Measurements from ENCODE around the gene TMC1. TPM values are rescaled to one million over a fixed set of nuclear protein-coding genes. Genes with fewer than 3 reads are reported as not detected.

Gene TMC1
- total and polyA plus RNA-seq, 2 of the 13 experiments (the other 11 are each of a cell fraction or from before 2014, with no cell fraction given) = 0.02 to 0.03 TPM

- no peak for TF ChIP-seq TCF7 (IDR thresholded peaks at IDR 0.05; ENCODE audit: low read depth)
- TF ChIP-seq THRA (CRISPR knock-in tag; IDR thresholded peaks at IDR 0.05; ENCODE audit: borderline replicate concordance) = 0 out of 2 replicates have a peak, but pooled peaks have one; percentile 51
- peak; percentile 85; the same call in 1 of the 2 replicates for TF ChIP-seq TARDBP (CRISPR knock-in tag; IDR thresholded peaks at IDR 0.05)
- no peak for TF ChIP-seq ZNF549 (CRISPR knock-in tag; IDR thresholded peaks at IDR 0.05)
- no peak for TF ChIP-seq ZNF720 (CRISPR knock-in tag; IDR thresholded peaks at IDR 0.05)
- no peak for TF ChIP-seq TAF15 (IDR thresholded peaks at IDR 0.05; ENCODE audit: low read depth, low read length, poor library complexity, severe bottlenecking)
- peak; percentile 93 for TF ChIP-seq HNF4A (CRISPR knock-in tag; IDR thresholded peaks at IDR 0.05)
- no peak for TF ChIP-seq ZNF83 (CRISPR knock-in tag; IDR thresholded peaks at IDR 0.05; ENCODE audit: borderline replicate concordance)
- peak; percentile 85 for TF ChIP-seq HNF1B (CRISPR knock-in tag; IDR thresholded peaks at IDR 0.05)
- TF ChIP-seq HES4 (CRISPR knock-in tag; IDR thresholded peaks at IDR 0.05; ENCODE audit: borderline replicate concordance) = no peak
- peak; percentile 43; the same call in 1 of the 2 replicates for TF ChIP-seq PHF21A (CRISPR knock-in tag; IDR thresholded peaks at IDR 0.05)
- no peak for TF ChIP-seq ZKSCAN5 (CRISPR knock-in tag; IDR thresholded peaks at IDR 0.05)
- peak; percentile 76 for TF ChIP-seq MAFF (IDR thresholded peaks at IDR 0.05; ENCODE audit: low read depth, low read length)
- peak; percentile 99 for TF ChIP-seq MAX (IDR thresholded peaks at IDR 0.05)
- TF ChIP-seq ZBTB7A (CRISPR knock-in tag; IDR thresholded peaks at IDR 0.05) = peak; percentile 42; the same call in 1 of the 2 replicates
- no peak; the same call in 1 of the 2 replicates for TF ChIP-seq DR1 (CRISPR knock-in tag; IDR thresholded peaks at IDR 0.05)
- TF ChIP-seq ZNF331 (CRISPR knock-in tag; IDR thresholded peaks at IDR 0.05) = peak; percentile 78
- TF ChIP-seq FOXP1 (IDR thresholded peaks at IDR 0.05) = no peak
- TF ChIP-seq FOXP1 (CRISPR knock-in tag; IDR thresholded peaks at IDR 0.05) = peak; percentile 56; the same call in 1 of the 2 replicates
- TF ChIP-seq MEIS2 (CRISPR knock-in tag; IDR thresholded peaks at IDR 0.05) = 0 out of 2 replicates have a peak, but pooled peaks have one; percentile 51
- no peak for TF ChIP-seq PTBP1 (IDR thresholded peaks at IDR 0.05; ENCODE audit: low read depth, low read length, poor library complexity, severe bottlenecking)
- TF ChIP-seq ZNF326 (CRISPR knock-in tag; IDR thresholded peaks at IDR 0.05; ENCODE audit: borderline replicate concordance) = no peak
- TF ChIP-seq HBP1 (CRISPR knock-in tag; IDR thresholded peaks at IDR 0.05; ENCODE audit: low read depth) = peak; percentile 76; the same call in 1 of the 2 replicates
- peak; percentile 59; the same call in 1 of the 2 replicates for TF ChIP-seq ELF4 (CRISPR knock-in tag; IDR thresholded peaks at IDR 0.05; ENCODE audit: borderline replicate concordance)
Observed at GRCh38 chr9:72858089-72858912, 336.9 kb downstream of the TMC1 start (continued).

Measured in HepG2 (cell line).